HepG2 (cell line): ENCODE measurements around the gene SBNO2. TPM values are rescaled to one million over a fixed set of nuclear protein-coding genes. Genes with fewer than 3 reads are reported as not detected.

Experiments
- ATAC-seq: fragments of 200-7000 bp; cut with Tn5 transposase; 3 replicates; pipeline ENCODE4 v1.9.1; 2020; ENCODE audit warnings: mild to moderate bottlenecking, moderate library complexity
- BruUV-seq: library from RNA; stranded (reverse); fragments of 400-500 nt; replicated peaks from 2 replicates; lab custom pipeline; 2021; lab: Mats Ljungman, UMichigan
- CTCF ChIA-PET: fragments of 300-600 bp; formaldehyde crosslinking; extraction: SDS; loops from one replicate; lab custom pipeline; 2021; ENCODE audit warnings: low total read pairs, inconsistent platforms, low intra/inter-chr PET ratio; lab: Yijun Ruan, JAX
- POLR2A ChIA-PET: fragments of 350-600 bp; sonication (Branson Sonifier 250); formaldehyde crosslinking; loops from one replicate; lab custom pipeline; 2020; ENCODE audit warnings: antibody characterized with exemption, inconsistent platforms; lab: Yijun Ruan, JAX
- DNase-seq: peaks from one replicate; pipeline ENCODE4 v3.0.0-alpha.2; 2015; ENCODE audit warnings: low spot score
- FAIRE-seq: peaks from 3 replicates; lab custom pipeline; 2011; peaks lifted over from hg19 to GRCh38; lab: Jason Lieb, UNC
- H2AFZ ChIP-seq: one replicate; pipeline ENCODE4 v1.6.1; 2011; ENCODE audit warnings: low read length, inconsistent platforms
- H3K27ac ChIP-seq: fragments of 300-600 bp; 3 replicates; pipeline ENCODE4 v1.8.0; 2011; ENCODE audit warnings: mixed run types, mild to moderate bottlenecking, mixed read lengths, low read length, inconsistent platforms; ENCODE audit not compliant: insufficient read depth; ENCODE audit errors: extremely low read length
- H3K27me3 ChIP-seq, 2 experiments: fragments of 200-600 bp in 1 of 2; 2 replicates in 1 of 2; 3 replicates in 1 of 2; pipeline versions ENCODE4 v1.6.0 to v1.8.0; 2011; ENCODE audit warnings: low read length in 2 of 2, mild to moderate bottlenecking in 2 of 2, moderate library complexity in 2 of 2, inconsistent platforms in 1 of 2; ENCODE audit not compliant: insufficient read depth in 2 of 2, control insufficient read depth in 1 of 2
- H3K36me3 ChIP-seq, 2 experiments: fragments of 200-600 bp in 1 of 2; replicated peaks in 1 of 2; 2 replicates in 1 of 2; 3 replicates in 1 of 2; pipeline versions ENCODE4 v1.5.1 to v1.8.0; 2011; ENCODE audit warnings: low read length in 2 of 2, inconsistent platforms in 1 of 2; ENCODE audit not compliant: insufficient read depth in 2 of 2, control insufficient read depth in 1 of 2
- H3K4me1 ChIP-seq: 2 replicates; pipeline ENCODE4 v1.5.1; 2012; ENCODE audit warnings: low read length, inconsistent platforms; ENCODE audit not compliant: insufficient read depth
- H3K4me2 ChIP-seq: 2 replicates; pipeline ENCODE4 v1.6.0; 2011; ENCODE audit warnings: low read depth, low read length, inconsistent platforms
- H3K4me3 ChIP-seq, 3 experiments: fragments of 200-600 bp in 1 of 3; sonication (generic), shearing (Covaris generic) in 1 of 3; replicated peaks in 1 of 3; 2 replicates each; pipeline ENCODE4 v1.5.1; 2011 to 2016; ENCODE audit warnings: low read length in 3 of 3, inconsistent platforms in 2 of 3, low read depth in 2 of 3, mild to moderate bottlenecking in 2 of 3, control low read depth in 1 of 3, mixed read lengths in 1 of 3; ENCODE audit not compliant: insufficient read depth in 1 of 3
- H3K79me2 ChIP-seq: one replicate; pipeline ENCODE4 v1.6.1; 2011; ENCODE audit warnings: low read length, inconsistent platforms; ENCODE audit not compliant: insufficient read depth
- H3K9ac ChIP-seq: 2 replicates; pipeline ENCODE4 v1.6.0; 2011; ENCODE audit warnings: mild to moderate bottlenecking, low read depth, low read length, inconsistent platforms; ENCODE audit not compliant: insufficient read depth
- H3K9me3 ChIP-seq: 2 replicates; pipeline ENCODE4 v1.5.1; 2012; ENCODE audit warnings: mild to moderate bottlenecking, low read length
- H4K20me1 ChIP-seq: 2 replicates; pipeline ENCODE4 v1.6.0; 2011; ENCODE audit warnings: inconsistent platforms, mild to moderate bottlenecking, low read length, moderate library complexity; ENCODE audit not compliant: insufficient read depth
- AGO2 ChIP-seq: fragments of 200-400 bp; formaldehyde crosslinking; optimal IDR thresholded peaks from 2 replicates; pipeline ENCODE3; 2017; ENCODE audit warnings: mild to moderate bottlenecking, low read depth, low read length, moderate library complexity
- ATM ChIP-seq: fragments of 450-650 bp; IDR thresholded peaks from 2 replicates; pipeline ENCODE4 v1.7.1; 2017; ENCODE audit warnings: mild to moderate bottlenecking, borderline replicate concordance
- CTCF ChIP-seq: sonication (generic); formaldehyde crosslinking; IDR thresholded peaks from 2 replicates; pipeline ENCODE4 v1.5.0; 2020; ENCODE audit warnings: mild to moderate bottlenecking, missing genetic modification reagents, moderate library complexity
- DRAP1 ChIP-seq: IDR thresholded peaks from 2 replicates; pipeline ENCODE4 v1.6.1; 2016; ENCODE audit warnings: missing genetic modification reagents, missing compliant biosample characterization
- GPN1 ChIP-seq: sonication (generic); formaldehyde crosslinking; IDR thresholded peaks from 2 replicates; pipeline ENCODE4 v1.5.1; 2020; ENCODE audit warnings: missing genetic modification reagents, borderline replicate concordance
- HIVEP1 ChIP-seq: sonication (generic); formaldehyde crosslinking; IDR thresholded peaks from 2 replicates; pipeline ENCODE4 v1.4.0; 2020; ENCODE audit warnings: mild to moderate bottlenecking, missing genetic modification reagents
- HOXA3 ChIP-seq: sonication (generic); formaldehyde crosslinking; IDR thresholded peaks from 2 replicates; pipeline ENCODE4 v1.5.0; 2020; ENCODE audit warnings: missing genetic modification reagents
- MXI1 ChIP-seq: IDR thresholded peaks from 3 replicates; pipeline ENCODE4 v1.6.1; 2012; ENCODE audit warnings: low read depth, low read length, inconsistent platforms, borderline replicate concordance
- NONO ChIP-seq, 2 experiments: fragments of 450-650 bp in 1 of 2; sonication (generic) in 1 of 2; formaldehyde crosslinking in 1 of 2; IDR thresholded peaks in 1 of 2; conservative IDR thresholded peaks in 1 of 2; 2 replicates each; pipeline versions ENCODE4 v1.6.1 to v1.8.0; 2017 to 2022; ENCODE audit warnings: mild to moderate bottlenecking in 1 of 2, missing genetic modification reagents in 1 of 2, moderate library complexity in 1 of 2
- PCBP2 ChIP-seq: fragments of 200-400 bp; formaldehyde crosslinking; optimal IDR thresholded peaks from 2 replicates; pipeline ENCODE3; 2018; ENCODE audit warnings: low read length, low read depth; ENCODE audit not compliant: poor library complexity, severe bottlenecking
- SMC3 ChIP-seq: IDR thresholded peaks from 2 replicates; pipeline ENCODE4 v1.6.1; 2011; ENCODE audit warnings: low read length, improper control_type of control experiment
- ZBTB4 ChIP-seq: sonication (generic); formaldehyde crosslinking; IDR thresholded peaks from 2 replicates; pipeline ENCODE4 v1.4.0; 2020; ENCODE audit warnings: missing genetic modification reagents, mild to moderate bottlenecking, borderline replicate concordance
- ZFP91 ChIP-seq: sonication (generic); formaldehyde crosslinking; IDR thresholded peaks from 2 replicates; pipeline ENCODE4 v1.9.0; 2022; ENCODE audit warnings: missing genetic modification reagents, mild to moderate bottlenecking, borderline replicate concordance
- ZNF792 ChIP-seq: IDR thresholded peaks from 2 replicates; pipeline ENCODE4 v1.6.1; 2016
- ZSCAN22 ChIP-seq: sonication (generic); formaldehyde crosslinking; IDR thresholded peaks from 2 replicates; pipeline ENCODE4 v1.4.0; 2020; ENCODE audit warnings: mild to moderate bottlenecking, missing genetic modification reagents
- WGBS: methylation state at CpG from one replicate; pipeline ENCODE4 v1.1.6; 2017; ENCODE audit warnings: low lambda C conversion rate; 5-methylcytosine and 5-hydroxymethylcytosine counted together
- in situ Hi-C: cut with HindIII; loops from 2 replicates; pipeline ENCODE4 v1.10.0; 2017; ENCODE audit warnings: low pct_unique_long_range_greater_than_20kb; ENCODE audit not compliant: extremely low pct_ligation_motif_present
- intact Hi-C: fragments of 100-400 bp; cut with micrococcal nuclease; formaldehyde crosslinking; loops from one replicate; pipeline ENCODE4 v1.10.0; 2022; ENCODE audit not compliant: unreplicated experiment
- polyA plus RNA-seq, 8 experiments: library from polyadenylated mRNA; depleted of rRNA in 3 of 8; stranded (reverse) in 7 of 8; unstranded in 1 of 8; fragments of >200 nt; fragmentation: Illumina TruSeq in 4 of 8; extraction: Trizol in 4 of 8; gene quantifications; 2 replicates each; pipeline versions ENCODE4 v1.2.1 to v1.2.3, GENCODE V29; 2011 to 2016; ENCODE audit warnings: low read depth in 4 of 8, missing spikeins in 1 of 8, mixed read lengths in 1 of 8; ENCODE audit not compliant: insufficient read depth in 1 of 8
- total RNA-seq, 5 experiments: library from RNA; depleted of rRNA; stranded (reverse); fragments of >200 nt; fragmentation: Illumina TruSeq; extraction: Trizol; gene quantifications; 2 replicates each; pipeline ENCODE4 v1.2.3, GENCODE V29; 2016; ENCODE audit warnings: low read depth in 1 of 5

Gene SBNO2
- total and polyA plus RNA-seq, 2 of the 13 experiments (the other 11 are each of a cell fraction or from before 2014, with no cell fraction given) = 8.6 to 10.4 TPM

GRCh38 chr19:1220976-1221903 lies 47.2 kb upstream of the SBNO2 start:
- Histone ChIP-seq H3K27ac (no peak overlapping the region), H3K36me3 (peaks cover 18 to 34% of the 10 kb centered on the region in 2 experiments; a peak in 4 of 5 replicates), H4K20me1 (peaks cover 22% of the 10 kb centered on the region), H3K27me3 (no peaks in the 10 kb centered on the region), H3K4me1 (peaks cover 28% of the 10 kb centered on the region), H3K4me2 (no peak overlapping the region), H3K79me2 (peaks cover 25% of the 10 kb centered on the region), H3K9me3 (no peaks in the 10 kb centered on the region), H3K9ac (no peak overlapping the region), H3K4me3 (no peak overlapping the region), H2AFZ (no peak overlapping the region)
- ATAC-seq (peak; percentile 54), DNase-seq (peak; percentile 38), FAIRE-seq (peak; percentile 60)
- POLR2A ChIA-PET = interaction anchor here (2.5 kb wide), 1 partner anchor 48 kb away, joined by 8 read pairs; the partner anchor contains the start of gene CIRBP
- intact Hi-C loops (no loop called here), in situ Hi-C loops (no loop called here)
- no TSS peak for BruUV-seq
- WGBS = 96% methylated on average over 11 of the region's 38 CpGs
- CTCF ChIA-PET = interaction anchor here (1.4 kb wide), 1 partner anchor 19 kb away, joined by 17 read pairs; the partner anchor contains the start of gene ATP5F1D
- TF ChIP-seq SMC3 = peak; percentile 18; the same call in 1 of the 2 replicates
- TF ChIP-seq GPN1 (CRISPR knock-in tag) = no peak
- no peak for TF ChIP-seq ZNF792 (CRISPR knock-in tag)
- TF ChIP-seq HOXA3 (CRISPR knock-in tag) = peak; percentile 52; the same call in 1 of the 2 replicates
- TF ChIP-seq ZFP91 (CRISPR knock-in tag) = peak; percentile 29; the same call in 1 of the 2 replicates
- TF ChIP-seq ZBTB4 (CRISPR knock-in tag) = 0 out of 2 replicates have a peak, but pooled peaks have one; percentile 73
- TF ChIP-seq PCBP2 = no peak
- peak; percentile 85 for TF ChIP-seq AGO2
- TF ChIP-seq ZSCAN22 (CRISPR knock-in tag) = no peak
- no peak for TF ChIP-seq DRAP1 (CRISPR knock-in tag)
- peak; percentile 89 for TF ChIP-seq CTCF (CRISPR knock-in tag)
- no peak for TF ChIP-seq ATM
- no peak for TF ChIP-seq HIVEP1 (CRISPR knock-in tag)
- peak; percentile 10; the same call in 1 of the 3 replicates for TF ChIP-seq MXI1
- TF ChIP-seq NONO (IDR thresholded peaks at IDR 0.05) = no peak
- peak; percentile 61; the same call in 1 of the 2 replicates for TF ChIP-seq NONO (CRISPR knock-in tag; conservative IDR thresholded peaks at IDR 0.05)
